Stimulated activated CD8-positive, alpha-beta memory T cell treated with anti-CD3 and anti-CD28 coated beads, Interleukin-15, amount 100 ng/mL, for 48 hours (primary cell): ENCODE results near the gene GNB3.
"Not testable (repeated sequence)": the region's sequence is repeated elsewhere in the genome, so short reads cannot be mapped to it uniquely, and the experiment has no call there.

ENCODE experiments used
- DNase-seq, 2 donors: peaks; one replicate each; pipeline ENCODE4 v3.0.0-alpha.2; 2020; ENCODE audit warnings: low read depth in 2 of 2

GNB3 gene

GRCh38 chr12:6860942-6861341, 20.2 kb downstream of the GNB3 start:
- DNase-seq, result no peak

- DNase-seq, result no peak
Measured at GRCh38 chr12:6861391-6861790, 20.7 kb downstream of the GNB3 start.

- no peak for DNase-seq
Measured at GRCh38 chr12:6863033-6863432, 22.3 kb downstream of the GNB3 start.

- DNase-seq, result no peak
Measured at GRCh38 chr12:6863586-6864321, 23.0 kb downstream of the GNB3 start.

GRCh38 chr12:6865307-6865706, 24.6 kb downstream of the GNB3 start:
- DNase-seq, result not testable (repeated sequence)

GRCh38 chr12:6866163-6866919, 25.6 kb downstream of the GNB3 start:
- no peak for DNase-seq

- no peak for DNase-seq
Measured at GRCh38 chr12:6866920-6867412, 26.2 kb downstream of the GNB3 start.

- peak; percentile 71 to 72 for DNase-seq
Measured at GRCh38 chr12:6867413-6868210, 26.9 kb downstream of the GNB3 start, which contains the start of gene TPI1. TSS of gene TPI1 (plus strand) at chr12:6867531. CDS start at chr12:6867567, 36 bp downstream.

GRCh38 chr12:6868211-6869048, 27.7 kb downstream of the GNB3 start:
- no peak for DNase-seq

GRCh38 chr12:6869049-6870021, 28.6 kb downstream of the GNB3 start:
- DNase-seq, result peak; percentile 58 to 61

- DNase-seq, result not testable (repeated sequence)
Measured at GRCh38 chr12:6870304-6870703, 29.6 kb downstream of the GNB3 start.

GRCh38 chr12:6871052-6871957, 30.6 kb downstream of the GNB3 start:
- no peak for DNase-seq

- DNase-seq, result peak; percentile 77 to 81
Measured at GRCh38 chr12:6872073-6873048, 31.6 kb downstream of the GNB3 start.

- DNase-seq, result peak; percentile 99
Measured at GRCh38 chr12:6873094-6874014, 32.6 kb downstream of the GNB3 start, which contains the start of gene SPSB2. TSS of gene SPSB2 (minus strand) at chr12:6873303. CDS start at chr12:6872901, 402 bp downstream.

- not testable (repeated sequence) for DNase-seq
Measured at GRCh38 chr12:6874015-6874368, 33.3 kb downstream of the GNB3 start.

- DNase-seq, result not testable (repeated sequence)
Measured at GRCh38 chr12:6879824-6880223, 39.1 kb downstream of the GNB3 start.
